H1 (cell line): Measurements from ENCODE around the gene NPIPB8.
"Not testable (repeated sequence)": the region's sequence is repeated elsewhere in the genome, so short reads cannot be mapped to it uniquely, and the experiment has no call there.

Source experiments
- BRCA1 ChIP-seq: IDR thresholded peaks from 2 replicates; pipeline ENCODE4 v1.6.1; 2012; ENCODE audit warnings: low read depth, low read length, improper control_type of control experiment
- CREB1 ChIP-seq: IDR thresholded peaks from 2 replicates; pipeline ENCODE4 v1.6.1; 2012; ENCODE audit warnings: inconsistent platforms
- GABPA ChIP-seq: IDR thresholded peaks from 2 replicates; pipeline ENCODE4 v1.6.1; 2011; ENCODE audit warnings: mild to moderate bottlenecking, low read length, moderate library complexity, borderline replicate concordance; ENCODE audit not compliant: insufficient read depth
- POLR2AphosphoS5 ChIP-seq: IDR thresholded peaks from 2 replicates; pipeline ENCODE4 v1.6.1; 2011; ENCODE audit warnings: low read depth, low read length
- RAD21 ChIP-seq, 2 experiments: IDR thresholded peaks in 1 of 2; conservative IDR thresholded peaks in 1 of 2; 2 replicates each; pipeline ENCODE4 v1.6.1; 2011; ENCODE audit warnings: low read depth in 2 of 2, low read length in 2 of 2, improper control_type of control experiment in 1 of 2, inconsistent platforms in 1 of 2, mild to moderate bottlenecking in 1 of 2, moderate library complexity in 1 of 2
- RFX5 ChIP-seq: IDR thresholded peaks from 2 replicates; pipeline ENCODE4 v1.6.1; 2011; ENCODE audit warnings: low read depth, low read length, improper control_type of control experiment, borderline replicate concordance
- SP1 ChIP-seq: IDR thresholded peaks from 2 replicates; pipeline ENCODE4 v1.6.1; 2011; ENCODE audit warnings: low read depth, low read length
- SRF ChIP-seq: IDR thresholded peaks from 2 replicates; pipeline ENCODE4 v1.6.1; 2011; ENCODE audit warnings: mild to moderate bottlenecking, low read depth, low read length, moderate library complexity
- TCF12 ChIP-seq: IDR thresholded peaks from 2 replicates; pipeline ENCODE4 v1.6.1; 2011; ENCODE audit warnings: low read depth, mild to moderate bottlenecking, low read length
- ZNF274 ChIP-seq: IDR thresholded peaks from 2 replicates; pipeline ENCODE4 v1.7.0; 2012; ENCODE audit warnings: low read length, borderline replicate concordance; ENCODE audit errors: extremely low read depth
- TF ChIP-seq, protein P1 (sequence below): IDR thresholded peaks from 2 replicates; pipeline ENCODE4 v1.6.1; 2012; ENCODE audit warnings: low read length, inconsistent platforms
- TF ChIP-seq, protein P2 (sequence below), 3 experiments: IDR thresholded peaks; 1 replicate in 2 of 3; 2 replicates in 1 of 3; pipeline versions ENCODE4 v1.5.1 to v1.6.1; 2011; ENCODE audit warnings: low read length in 3 of 3, mild to moderate bottlenecking in 3 of 3, inconsistent platforms in 2 of 3, low read depth in 1 of 3, moderate library complexity in 1 of 3; ENCODE audit not compliant: insufficient read depth in 1 of 3; ENCODE audit errors: control extremely low read depth in 1 of 3

DNA sequence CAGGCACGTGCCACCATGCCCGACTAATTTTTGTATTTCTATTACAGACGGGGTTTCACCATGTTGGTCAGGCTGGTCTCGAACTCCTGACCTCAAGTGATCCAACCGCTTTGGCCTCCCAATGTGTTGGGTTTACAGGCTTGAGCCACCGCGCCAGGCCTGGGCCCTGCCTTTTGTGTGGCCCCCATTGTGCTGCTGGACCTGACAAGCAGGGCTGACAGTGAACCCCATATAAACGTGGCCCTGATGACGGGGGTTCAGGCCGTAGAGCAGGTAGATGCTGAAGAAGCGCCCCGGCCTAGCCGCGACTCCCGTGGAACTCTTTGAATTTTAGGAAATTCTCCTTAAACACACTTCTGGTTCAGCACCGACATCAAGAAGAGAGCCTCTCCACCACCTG lies 23.3 kb upstream of the NPIPB8 start:
- TF ChIP-seq CREB1; TCF12; BRCA1; POLR2AphosphoS5; GABPA; ZNF274; SP1; SRF; RFX5; RAD21 (IDR thresholded peaks at IDR 0.05 in 1 of 2, conservative IDR thresholded peaks at IDR 0.05 in 1 of 2; ENCODE audit: low read depth in 2 of 2, low read length in 2 of 2): not testable (repeated sequence)
- TF ChIP-seq, protein P1, sequence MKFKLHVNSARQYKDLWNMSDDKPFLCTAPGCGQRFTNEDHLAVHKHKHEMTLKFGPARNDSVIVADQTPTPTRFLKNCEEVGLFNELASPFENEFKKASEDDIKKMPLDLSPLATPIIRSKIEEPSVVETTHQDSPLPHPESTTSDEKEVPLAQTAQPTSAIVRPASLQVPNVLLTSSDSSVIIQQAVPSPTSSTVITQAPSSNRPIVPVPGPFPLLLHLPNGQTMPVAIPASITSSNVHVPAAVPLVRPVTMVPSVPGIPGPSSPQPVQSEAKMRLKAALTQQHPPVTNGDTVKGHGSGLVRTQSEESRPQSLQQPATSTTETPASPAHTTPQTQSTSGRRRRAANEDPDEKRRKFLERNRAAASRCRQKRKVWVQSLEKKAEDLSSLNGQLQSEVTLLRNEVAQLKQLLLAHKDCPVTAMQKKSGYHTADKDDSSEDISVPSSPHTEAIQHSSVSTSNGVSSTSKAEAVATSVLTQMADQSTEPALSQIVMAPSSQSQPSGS, result not testable (repeated sequence)
- TF ChIP-seq, protein P2, sequence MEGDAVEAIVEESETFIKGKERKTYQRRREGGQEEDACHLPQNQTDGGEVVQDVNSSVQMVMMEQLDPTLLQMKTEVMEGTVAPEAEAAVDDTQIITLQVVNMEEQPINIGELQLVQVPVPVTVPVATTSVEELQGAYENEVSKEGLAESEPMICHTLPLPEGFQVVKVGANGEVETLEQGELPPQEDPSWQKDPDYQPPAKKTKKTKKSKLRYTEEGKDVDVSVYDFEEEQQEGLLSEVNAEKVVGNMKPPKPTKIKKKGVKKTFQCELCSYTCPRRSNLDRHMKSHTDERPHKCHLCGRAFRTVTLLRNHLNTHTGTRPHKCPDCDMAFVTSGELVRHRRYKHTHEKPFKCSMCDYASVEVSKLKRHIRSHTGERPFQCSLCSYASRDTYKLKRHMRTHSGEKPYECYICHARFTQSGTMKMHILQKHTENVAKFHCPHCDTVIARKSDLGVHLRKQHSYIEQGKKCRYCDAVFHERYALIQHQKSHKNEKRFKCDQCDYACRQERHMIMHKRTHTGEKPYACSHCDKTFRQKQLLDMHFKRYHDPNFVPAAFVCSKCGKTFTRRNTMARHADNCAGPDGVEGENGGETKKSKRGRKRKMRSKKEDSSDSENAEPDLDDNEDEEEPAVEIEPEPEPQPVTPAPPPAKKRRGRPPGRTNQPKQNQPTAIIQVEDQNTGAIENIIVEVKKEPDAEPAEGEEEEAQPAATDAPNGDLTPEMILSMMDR (IDR thresholded peaks at IDR 0.05; ENCODE audit: control extremely low read depth in 1 of 3, insufficient read depth in 1 of 3, low read depth in 1 of 3, low read length in 3 of 3), result not testable (repeated sequence)
